Esophagus muscularis mucosa (tissue), 4 donors: ENCODE data around the gene RNF13. TPM values are rescaled to one million over a fixed set of nuclear protein-coding genes. Genes with fewer than 3 reads are reported as not detected.

Source experiments
- DNase-seq: peaks from one replicate; pipeline ENCODE4 v3.0.0-alpha.2; 2017; ENCODE audit errors: extremely low spot score
- H3K27ac ChIP-seq, 4 donors: fragments of 200-600 bp; sonication (generic); replicated peaks in 1 of 4; 1 replicate in 3 of 4; 2 replicates in 1 of 4; pipeline ENCODE4 v1.5.1; 2016 to 2019; ENCODE audit warnings: mild to moderate bottlenecking in 1 of 4
- H3K27me3 ChIP-seq, 4 donors: fragments of 200-600 bp; sonication (generic); one replicate each; pipeline versions ENCODE4 v1.5.1 to v1.6.0; 2016 to 2019
- H3K36me3 ChIP-seq, 4 donors: fragments of 200-600 bp; sonication (generic); one replicate each; pipeline ENCODE4 v1.5.1; 2016 to 2019
- H3K4me1 ChIP-seq, 4 donors: fragments of 200-600 bp; sonication (generic); one replicate each; pipeline ENCODE4 v1.5.1; 2016 to 2019
- H3K4me3 ChIP-seq, 4 donors: fragments of 200-600 bp; sonication (generic); 1 replicate in 2 of 4; 2 replicates in 2 of 4; pipeline ENCODE4 v1.5.1; 2016 to 2019; ENCODE audit warnings: mild to moderate bottlenecking in 4 of 4, moderate library complexity in 1 of 4
- H3K9me3 ChIP-seq, 4 donors: fragments of 200-600 bp; sonication (generic); 1 replicate in 3 of 4; 2 replicates in 1 of 4; pipeline ENCODE4 v1.5.1; 2016 to 2019
- CTCF ChIP-seq, 3 experiments: fragments of 200-600 bp in 2 of 3; fragments of 450-650 bp in 1 of 3; sonication (generic) in 2 of 3; IDR thresholded peaks; one replicate each; pipeline ENCODE4 v1.5.1; 2017 to 2019; ENCODE audit warnings: antibody characterized with exemption in 3 of 3, mild to moderate bottlenecking in 2 of 3, moderate library complexity in 1 of 3
- EP300 ChIP-seq: sonication (generic); formaldehyde crosslinking; IDR thresholded peaks from one replicate; pipeline ENCODE4 v1.6.1; 2017; ENCODE audit warnings: antibody characterized with exemption
- POLR2A ChIP-seq: fragments of 450-650 bp; IDR thresholded peaks from one replicate; pipeline ENCODE4 v1.6.1; 2017; ENCODE audit warnings: antibody characterized with exemption, moderate library complexity, mild to moderate bottlenecking, low read depth
- POLR2AphosphoS5 ChIP-seq, 2 donors: sonication (generic); formaldehyde crosslinking; IDR thresholded peaks; one replicate each; pipeline ENCODE4 v1.6.1; 2017; ENCODE audit warnings: antibody characterized with exemption in 2 of 2
- WGBS: methylation state at CpG from one replicate; pipeline ENCODE4 v1.1.5; 2018; 5-methylcytosine and 5-hydroxymethylcytosine counted together
- intact Hi-C: fragments of 100-400 bp; cut with DNase I; formaldehyde crosslinking; loops from one replicate; pipeline ENCODE4 v1.15.1; 2023
- total RNA-seq, 4 donors: library from RNA; depleted of rRNA; stranded (reverse); fragments of >200 nt; gene quantifications; one replicate each; pipeline versions ENCODE4 v1.1.0 to v1.2.1, GENCODE V29; 2016

Gene RNF13
- 10 to 100 TPM; 52.9 to 95.1 (median 78.2) TPM for total RNA-seq

- intact Hi-C loops: no loop called here
- H3K4me1 ChIP-seq: peaks cover 37 to 55% (median 48%) of the 10 kb centered on the region in 4 donors
- no peaks in the 10 kb centered on the region for H3K36me3 ChIP-seq
- DNase-seq: peak; percentile 99
- 1% methylated on average over 25 of the region's 56 CpGs for WGBS
- no peaks in the 10 kb centered on the region for H3K9me3 ChIP-seq
- H3K27ac ChIP-seq: peak within 1 kb of the TSS; percentile 91 to 98 (median 96)
- H3K4me3 ChIP-seq: peak within 1 kb of the TSS; percentile 67 to 91 (median 81)
- no peak for TF ChIP-seq EP300
- peak; percentile 38 for TF ChIP-seq POLR2A
- TF ChIP-seq CTCF (IDR thresholded peaks at IDR 0.05): no peak
- peak; percentile 86 to 93 for TF ChIP-seq POLR2AphosphoS5 (IDR thresholded peaks at IDR 0.05)
- no peaks in the 10 kb centered on the region for H3K27me3 ChIP-seq
Observed at GRCh38 chr3:149812606-149813366, at the start of gene RNF13. Gene RNF13 (plus strand): TSS chr3:149813215. CDS start chr3:149846027, 32,812 bp downstream.

- H3K9me3 ChIP-seq: no peaks in the 10 kb centered on the region
- WGBS: 90% methylated on average over 3 of the region's 3 CpGs
- intact Hi-C loops: no loop called here
- peaks cover 0 to 2% (median 0%) of the 10 kb centered on the region in 4 donors for H3K27me3 ChIP-seq
- no peak for TF ChIP-seq POLR2AphosphoS5 (IDR thresholded peaks at IDR 0.05)
- TF ChIP-seq POLR2A: no peak
- no peak for TF ChIP-seq CTCF (IDR thresholded peaks at IDR 0.05)
- TF ChIP-seq EP300: no peak
- H3K4me3 ChIP-seq: no peak overlapping the region
- DNase-seq: no peak
- no peaks in the 10 kb centered on the region for H3K36me3 ChIP-seq
- H3K27ac ChIP-seq: no peak overlapping the region
- H3K4me1 ChIP-seq: peaks cover 0 to 12% (median 9%) of the 10 kb centered on the region in 4 donors
Observed at GRCh38 chr3:149763565-149764195, 49.3 kb upstream of the RNF13 start.

- intact Hi-C loops: no loop called here
- no peak for DNase-seq
- 79% methylated on average over 1 of the region's 1 CpG for WGBS
- Histone ChIP-seq H3K4me3 (no peak overlapping the region), H3K4me1 (peaks cover 0 to 12% (median 9%) of the 10 kb centered on the region in 4 donors), H3K27ac (no peak overlapping the region), H3K27me3 (peaks cover 0 to 7% (median 0%) of the 10 kb centered on the region in 4 donors), H3K9me3 (no peaks in the 10 kb centered on the region), H3K36me3 (no peaks in the 10 kb centered on the region)
- TF ChIP-seq CTCF (IDR thresholded peaks at IDR 0.05) (no peak), POLR2AphosphoS5 (IDR thresholded peaks at IDR 0.05) (no peak), POLR2A (no peak), EP300 (no peak)
Observed at GRCh38 chr3:149764302-149764701, 48.7 kb upstream of the RNF13 start.

GRCh38 chr3:149765762-149766334 is 47.2 kb upstream of the RNF13 start:
- H3K36me3 ChIP-seq: no peaks in the 10 kb centered on the region

More at GRCh38 chr3:149765762-149766334, 47.2 kb upstream of the RNF13 start:
- intact Hi-C loops: loop anchor here (5.0 kb wide), 1 partner anchor 41 kb away; no protein-coding TSS in a partner anchor
- Histone ChIP-seq H3K4me3 (no peak overlapping the region), H3K27me3 (peaks cover 0 to 7% (median 0%) of the 10 kb centered on the region in 4 donors), H3K9me3 (no peaks in the 10 kb centered on the region), H3K4me1 (peaks cover 0 to 12% (median 9%) of the 10 kb centered on the region in 4 donors), H3K27ac (no peak overlapping the region)
- DNase-seq: no peak
- 57% methylated on average over 2 of the region's 2 CpGs for WGBS
- no peak for TF ChIP-seq POLR2AphosphoS5 (IDR thresholded peaks at IDR 0.05)
- TF ChIP-seq CTCF (IDR thresholded peaks at IDR 0.05): peak; percentile 26 to 47 (median 38)
